Head of caudate nucleus (tissue), 42 donors: Measurements from ENCODE around the gene FBLN1.
"Not testable (repeated sequence)": the region's sequence is repeated elsewhere in the genome, so short reads cannot be mapped to it uniquely, and the experiment has no call there.

Experiments
- DNase-seq, 42 donors: peaks; one replicate each; pipeline versions ENCODE4 v3.0.0 to v3.0.0-alpha.2; 2020 to 2021; ENCODE audit warnings: mixed read lengths in 7 of 42
- intact Hi-C: fragments of 100-400 bp; cut with DNase I; formaldehyde crosslinking; loops from one replicate; pipeline ENCODE4 v1.15.0; 2022

FBLN1 gene

DNA sequence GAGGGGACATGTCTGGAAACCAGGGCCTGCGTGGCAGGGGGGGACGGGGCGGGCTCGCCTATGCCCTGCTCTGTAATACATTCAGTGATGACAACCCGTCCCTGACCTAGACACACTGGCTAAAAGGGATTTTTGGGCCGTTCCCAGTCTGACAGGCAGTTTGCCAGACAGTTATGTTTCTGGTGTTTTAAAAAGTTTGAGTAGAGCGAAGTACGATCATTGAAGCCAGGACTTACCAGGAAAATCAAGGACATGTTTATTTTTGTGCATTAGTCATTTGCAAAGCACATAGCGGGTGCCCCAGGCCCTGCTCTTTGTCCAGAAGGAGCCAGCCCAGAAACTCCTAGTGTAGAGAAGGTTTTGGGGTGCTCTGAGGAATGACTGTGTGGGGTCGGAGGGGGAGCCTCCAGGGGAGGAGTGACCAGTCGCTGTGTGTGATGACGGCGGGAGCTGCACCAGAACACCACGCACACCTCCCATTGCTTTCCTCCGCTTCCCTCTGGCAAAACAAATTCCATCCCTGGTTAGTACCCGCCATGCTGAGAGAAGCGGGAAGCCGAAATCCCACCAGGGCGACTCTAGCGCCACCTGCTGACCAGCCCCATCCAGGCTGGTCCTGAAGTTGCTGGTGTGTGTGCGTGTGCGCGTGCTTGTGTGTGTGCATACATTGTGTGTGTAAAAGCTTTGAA lies 50.8 kb downstream of the FBLN1 start:
- intact Hi-C loops = loop anchor here (5.0 kb wide), 1 partner anchor 281 kb away; no protein-coding TSS in a partner anchor
- DNase-seq = peak; percentile 51 to 92 (median 82)

DNA sequence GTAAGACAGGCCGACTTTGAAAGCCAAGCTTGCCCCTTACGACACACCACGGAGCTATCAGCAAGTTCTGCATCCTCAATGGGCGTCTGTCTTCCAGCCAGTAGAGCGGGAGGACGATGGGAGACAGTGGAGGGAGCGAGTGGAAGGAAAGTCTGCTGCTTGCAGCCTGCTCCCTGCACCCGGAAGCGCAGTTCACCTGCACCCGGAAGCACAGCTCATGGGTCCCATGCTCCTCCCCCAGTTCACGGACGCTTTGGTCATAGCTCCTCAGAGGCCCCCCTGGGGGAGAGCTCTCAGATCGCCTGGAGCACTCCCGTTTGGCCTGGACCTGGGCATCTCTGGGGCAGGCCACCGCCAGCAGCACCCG lies 51.3 kb downstream of the FBLN1 start:
- intact Hi-C loops = loop anchor here (5.0 kb wide), 1 partner anchor 282 kb away; no protein-coding TSS in a partner anchor
- DNase-seq = peak in 1 of 42 donors; percentile 3

DNA sequence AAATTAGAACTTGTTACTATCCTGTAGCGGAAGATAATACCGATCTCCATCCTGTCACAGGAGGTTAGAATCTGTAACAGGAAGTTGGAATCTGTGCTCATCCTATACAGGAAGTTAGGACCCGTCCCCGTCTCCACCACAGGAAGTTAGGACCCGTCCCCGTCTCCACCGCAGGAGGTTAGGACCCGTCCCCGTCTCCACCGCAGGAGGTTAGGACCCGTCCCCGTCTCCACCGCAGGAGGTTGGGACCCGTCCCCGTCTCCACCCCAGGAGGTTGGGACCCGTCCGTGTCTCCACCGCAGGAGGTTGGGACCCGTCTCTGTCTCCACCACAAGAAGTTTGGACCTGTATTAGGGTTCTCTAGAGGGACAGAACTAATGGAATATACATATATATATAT lies 52.2 kb downstream of the FBLN1 start:
- intact Hi-C loops = loop anchor here (5.0 kb wide), 1 partner anchor 283 kb away; no protein-coding TSS in a partner anchor
- DNase-seq = no peak

DNA sequence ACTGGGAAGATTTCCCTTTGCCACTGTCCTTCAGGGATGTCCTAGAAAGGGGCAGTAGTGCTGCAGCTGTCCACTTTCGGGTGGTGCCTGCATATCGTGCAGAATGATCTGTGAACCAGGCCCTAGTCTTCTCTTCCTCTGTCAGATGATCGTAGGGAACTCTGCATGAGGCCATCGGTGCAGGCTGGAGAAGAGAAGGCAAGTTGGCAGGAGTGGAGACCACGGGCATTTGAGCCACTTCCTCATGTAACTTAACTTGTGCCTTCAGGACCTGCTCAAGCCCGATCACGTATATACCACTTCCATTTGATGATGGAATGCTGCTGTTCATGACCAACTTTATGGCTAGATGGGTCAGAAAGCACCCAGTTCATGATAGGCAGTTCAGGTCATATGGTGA lies 55.2 kb downstream of the FBLN1 start:
- intact Hi-C loops, DNase-seq: not testable (repeated sequence)

DNA sequence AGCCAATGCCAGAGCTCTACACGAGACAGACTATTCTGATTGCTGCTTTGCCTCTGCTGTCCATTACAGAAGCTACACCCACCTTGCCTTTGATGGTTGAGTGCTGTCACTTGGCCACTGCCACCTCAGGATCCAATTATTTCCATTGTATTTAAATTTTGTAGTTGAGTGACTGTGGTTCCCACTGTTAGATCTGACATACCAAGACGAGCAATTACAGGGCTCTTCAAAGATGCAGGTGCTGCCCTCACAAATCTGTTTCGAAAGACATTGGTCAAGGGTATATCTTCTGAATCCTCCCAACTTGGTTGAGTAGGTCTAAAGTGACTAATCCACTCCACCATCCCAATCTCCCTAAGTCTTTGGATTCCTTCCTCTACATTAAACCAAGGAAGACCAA lies 57.4 kb downstream of the FBLN1 start:
- intact Hi-C loops, DNase-seq: not testable (repeated sequence)

DNA sequence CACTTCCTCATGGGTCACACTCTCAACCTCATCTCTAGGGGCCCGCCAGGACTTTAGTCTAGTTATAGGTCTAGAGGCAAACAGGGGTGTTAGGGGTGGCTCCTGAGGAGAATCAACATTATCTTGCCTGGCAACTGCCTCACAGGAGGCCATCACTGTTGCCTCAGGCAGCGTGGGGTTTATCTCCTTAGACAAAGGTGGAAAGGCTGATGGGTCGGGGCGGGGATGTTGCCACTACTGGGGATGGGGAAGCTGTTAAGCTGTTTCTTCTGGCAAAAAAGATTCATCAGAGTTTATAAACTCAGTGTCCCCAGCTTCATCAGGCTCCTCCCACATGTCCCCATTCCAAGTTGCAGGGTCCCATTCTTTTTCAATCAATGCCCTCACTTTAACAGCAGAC lies 58.1 kb downstream of the FBLN1 start:
- intact Hi-C loops, DNase-seq: not testable (repeated sequence)

DNA sequence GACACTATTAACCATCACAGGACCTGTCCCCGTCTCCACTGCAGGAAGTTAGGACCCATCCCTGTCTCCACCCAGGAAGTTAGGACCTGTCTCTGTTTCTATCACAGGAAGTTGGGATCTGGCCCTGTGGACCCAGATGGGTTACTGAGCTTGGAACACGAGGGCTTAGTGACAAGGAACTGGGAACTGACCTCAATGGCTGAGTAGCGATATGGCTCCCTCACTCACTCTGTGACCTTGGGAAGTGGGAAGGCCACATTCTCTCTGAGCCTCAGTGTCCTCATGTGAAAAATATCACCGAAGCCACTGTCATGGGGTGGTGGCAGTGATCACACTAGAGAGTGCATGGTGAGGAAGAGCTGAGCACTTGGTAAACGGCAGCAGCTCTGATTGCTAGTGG lies 59.4 kb downstream of the FBLN1 start:
- DNase-seq = no peak
- intact Hi-C loops = no loop called here

DNA sequence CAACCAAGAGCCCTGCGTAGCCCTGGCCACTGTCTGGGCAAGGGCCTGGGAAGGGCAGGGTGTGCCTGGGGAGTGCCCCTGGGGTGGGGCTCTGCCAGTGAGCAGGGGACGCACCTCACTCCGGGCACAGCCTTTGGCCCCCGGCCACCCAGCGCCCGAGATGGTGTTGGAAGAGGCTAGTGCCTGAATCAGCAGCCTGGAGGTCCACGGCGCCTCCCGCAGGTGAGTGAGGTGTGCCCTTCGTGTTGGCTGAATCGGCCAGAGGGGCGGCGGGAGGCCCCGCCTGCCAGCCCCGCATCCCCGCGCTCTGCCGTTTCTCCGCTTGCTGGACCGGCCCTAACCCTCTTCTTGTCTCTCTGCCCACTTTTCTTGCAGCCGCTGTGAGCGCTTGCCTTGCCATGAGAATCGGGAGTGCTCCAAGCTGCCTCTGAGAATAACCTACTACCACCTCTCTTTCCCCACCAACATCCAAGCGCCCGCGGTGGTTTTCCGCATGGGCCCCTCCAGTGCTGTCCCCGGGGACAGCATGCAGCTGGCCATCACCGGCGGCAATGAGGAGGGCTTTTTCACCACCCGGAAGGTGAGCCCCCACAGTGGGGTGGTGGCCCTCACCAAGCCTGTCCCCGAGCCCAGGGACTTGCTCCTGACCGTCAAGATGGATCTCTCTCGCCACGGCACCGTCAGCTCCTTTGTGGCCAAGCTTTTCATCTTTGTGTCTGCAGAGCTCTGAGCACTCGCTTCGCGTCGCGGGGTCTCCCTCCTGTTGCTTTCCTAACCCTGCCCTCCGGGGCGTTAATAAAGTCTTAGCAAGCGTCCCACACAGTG lies 60.1 kb downstream of the FBLN1 start:
- intact Hi-C loops = no loop called here
- no peak for DNase-seq

DNA sequence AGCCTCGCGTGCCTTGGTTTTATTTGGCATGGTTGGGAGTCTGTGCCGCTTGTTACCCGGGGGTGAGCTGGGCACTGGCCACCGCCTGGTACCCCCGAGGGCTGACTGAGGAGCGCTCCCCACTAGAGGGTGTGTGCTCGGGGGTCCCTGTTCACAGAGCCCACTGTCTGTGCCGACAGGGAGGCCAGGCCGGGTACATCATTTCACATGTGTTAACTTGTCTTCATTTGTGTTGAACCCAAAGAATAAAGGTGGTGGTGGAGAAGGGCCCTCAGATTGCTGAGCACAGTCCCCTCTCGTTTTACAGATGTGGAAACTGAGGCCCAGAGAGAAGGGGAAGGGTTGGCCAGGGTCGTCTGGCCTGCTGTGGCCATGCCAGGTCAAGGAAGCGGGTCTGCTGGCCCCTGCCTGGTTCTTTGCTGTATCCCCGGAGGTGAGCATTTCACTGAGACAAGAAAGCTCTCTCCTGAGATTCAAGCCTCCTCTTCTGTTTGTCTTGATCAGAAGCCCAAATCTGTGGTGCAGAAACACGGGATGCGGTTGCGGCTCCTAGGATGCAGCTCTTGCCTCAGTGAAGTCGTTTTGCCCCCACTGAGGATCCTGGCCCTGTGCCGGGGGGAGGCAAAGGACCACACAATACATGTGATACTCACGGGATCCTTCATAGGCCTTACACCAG lies 60.8 kb downstream of the FBLN1 start:
- intact Hi-C loops = no loop called here
- DNase-seq = no peak

DNA sequence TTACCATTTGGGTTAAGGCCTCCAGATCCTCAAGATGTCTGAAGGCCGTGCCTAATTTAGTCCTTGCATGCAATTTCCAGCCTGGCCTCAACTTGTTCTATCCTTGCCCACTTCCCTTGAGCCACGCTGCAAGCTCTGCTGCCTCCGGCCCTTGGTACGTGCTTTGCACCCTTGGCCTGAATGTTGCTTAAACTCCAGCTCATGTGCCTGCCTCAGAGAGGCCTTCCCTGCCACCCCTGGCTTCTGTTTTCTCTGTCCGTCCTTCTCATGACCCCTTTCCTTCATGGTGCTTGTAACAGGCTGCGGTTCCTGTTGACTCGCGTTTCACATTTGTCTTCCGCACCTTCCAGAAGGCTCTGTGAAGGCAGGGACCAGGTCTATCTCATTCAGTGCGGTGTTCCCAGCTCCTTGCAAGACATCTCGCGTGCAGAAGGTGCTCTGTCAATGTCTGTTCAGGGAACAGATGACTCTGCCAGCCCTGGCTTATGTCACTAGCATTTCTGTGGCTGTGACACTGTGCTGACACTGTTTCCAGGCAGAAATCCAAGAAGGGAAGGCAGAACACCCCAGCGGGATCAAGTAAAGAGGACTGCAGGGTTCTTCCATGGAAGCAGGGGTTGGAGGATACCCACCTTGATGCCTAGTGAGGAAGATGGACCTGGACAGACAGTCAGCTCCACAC lies 61.8 kb downstream of the FBLN1 start:
- intact Hi-C loops = no loop called here
- no peak for DNase-seq

DNA sequence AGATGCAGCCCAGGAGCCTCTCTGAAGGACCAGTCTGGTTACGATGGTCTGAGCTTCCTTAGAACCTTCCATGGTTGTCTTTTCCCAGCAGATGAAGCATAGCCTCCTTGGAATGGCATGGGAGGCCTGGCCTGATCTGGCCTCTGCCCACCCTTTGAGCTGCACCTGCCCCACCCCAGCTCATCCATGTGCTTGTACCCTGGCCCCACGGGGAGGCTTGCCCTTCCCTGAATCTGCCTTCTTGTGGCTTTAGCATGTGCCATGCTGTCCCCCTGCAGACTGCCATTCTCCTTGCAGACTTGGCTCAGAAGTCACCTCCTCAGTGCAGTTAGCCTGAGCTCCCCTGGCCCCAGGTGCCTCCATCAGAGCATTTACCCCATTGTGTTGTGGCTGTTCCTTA lies 62.5 kb downstream of the FBLN1 start:
- DNase-seq = no peak
- intact Hi-C loops = no loop called here

DNA sequence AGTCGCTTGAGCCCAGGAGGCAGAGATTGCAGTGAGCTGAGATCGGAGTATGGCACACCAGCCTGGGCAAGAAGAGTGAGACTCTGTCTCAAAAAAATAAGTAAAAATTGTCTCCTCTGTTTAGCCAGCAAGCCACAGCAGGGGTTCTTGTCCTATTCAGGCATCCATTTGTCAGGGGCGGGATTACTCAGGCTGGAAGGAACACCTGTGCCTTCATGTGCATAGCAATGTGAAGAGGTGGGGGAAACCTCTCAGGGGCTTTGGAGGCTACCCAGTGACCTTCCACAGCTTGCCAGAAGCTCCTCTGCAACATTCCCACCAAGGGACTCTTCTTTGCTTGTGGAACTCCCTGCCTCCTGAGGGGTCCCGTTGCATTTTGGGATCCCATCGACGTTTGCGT lies 63.3 kb downstream of the FBLN1 start:
- no peak for DNase-seq
- intact Hi-C loops = no loop called here

DNA sequence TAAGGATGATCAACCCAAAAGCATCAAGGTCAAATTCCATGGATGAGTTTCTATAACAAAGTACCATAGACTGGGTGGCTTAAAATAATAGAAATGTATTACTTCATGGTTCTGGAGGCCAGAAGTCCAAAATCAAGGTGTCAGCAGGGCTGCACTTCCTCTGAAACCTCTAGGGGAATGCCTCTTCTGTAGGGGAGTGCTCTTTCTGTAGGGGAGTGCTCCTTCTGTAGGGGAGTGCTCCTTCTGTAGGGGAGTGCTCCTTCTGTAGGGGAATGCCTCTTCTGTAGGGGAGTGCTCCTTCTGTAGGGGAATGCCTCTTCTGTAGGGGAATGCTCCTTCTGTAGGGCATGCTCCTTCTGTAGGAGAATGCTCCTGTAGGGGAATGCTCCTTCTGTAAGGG lies 65.5 kb downstream of the FBLN1 start:
- no peak for DNase-seq
- intact Hi-C loops = no loop called here

DNA sequence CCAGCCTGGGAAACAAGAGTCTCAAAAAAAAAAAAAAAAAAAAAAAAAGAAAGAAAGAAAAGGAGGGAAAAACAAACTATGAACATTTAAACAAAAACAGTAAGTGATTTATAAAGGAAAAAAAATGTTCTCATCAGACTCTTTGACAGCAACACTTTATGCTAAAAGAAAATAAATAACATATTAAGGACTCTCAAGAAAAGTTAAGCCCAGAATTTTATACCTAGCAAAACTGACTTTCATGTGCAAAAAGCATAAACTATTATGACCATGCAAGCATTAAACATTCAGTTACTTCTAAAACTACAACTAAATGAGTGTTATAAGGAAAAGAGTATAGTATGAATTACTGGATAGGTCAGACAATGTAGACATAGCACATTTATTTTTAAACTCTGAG lies 68.4 kb downstream of the FBLN1 start:
- DNase-seq = no peak
- intact Hi-C loops = no loop called here

DNA sequence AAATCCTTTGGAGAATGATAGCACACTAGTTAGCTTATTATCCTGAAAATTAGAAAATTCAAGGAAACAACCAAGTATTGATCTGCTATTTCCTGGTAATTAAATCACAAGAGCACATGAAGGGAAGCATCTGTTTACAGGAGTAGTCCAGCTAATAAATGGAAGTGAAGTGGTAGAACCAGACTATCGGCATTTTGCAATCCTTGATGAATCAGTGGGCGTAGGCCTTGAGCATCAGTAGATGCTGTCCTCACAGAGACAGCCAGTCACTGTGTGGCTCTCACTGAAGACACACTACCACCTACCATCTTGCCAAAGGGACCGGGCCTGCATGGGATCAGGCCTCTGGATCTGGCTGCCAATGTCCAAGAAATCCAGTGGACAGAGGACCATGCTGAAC lies 69.8 kb downstream of the FBLN1 start:
- intact Hi-C loops = no loop called here
- DNase-seq = no peak

DNA sequence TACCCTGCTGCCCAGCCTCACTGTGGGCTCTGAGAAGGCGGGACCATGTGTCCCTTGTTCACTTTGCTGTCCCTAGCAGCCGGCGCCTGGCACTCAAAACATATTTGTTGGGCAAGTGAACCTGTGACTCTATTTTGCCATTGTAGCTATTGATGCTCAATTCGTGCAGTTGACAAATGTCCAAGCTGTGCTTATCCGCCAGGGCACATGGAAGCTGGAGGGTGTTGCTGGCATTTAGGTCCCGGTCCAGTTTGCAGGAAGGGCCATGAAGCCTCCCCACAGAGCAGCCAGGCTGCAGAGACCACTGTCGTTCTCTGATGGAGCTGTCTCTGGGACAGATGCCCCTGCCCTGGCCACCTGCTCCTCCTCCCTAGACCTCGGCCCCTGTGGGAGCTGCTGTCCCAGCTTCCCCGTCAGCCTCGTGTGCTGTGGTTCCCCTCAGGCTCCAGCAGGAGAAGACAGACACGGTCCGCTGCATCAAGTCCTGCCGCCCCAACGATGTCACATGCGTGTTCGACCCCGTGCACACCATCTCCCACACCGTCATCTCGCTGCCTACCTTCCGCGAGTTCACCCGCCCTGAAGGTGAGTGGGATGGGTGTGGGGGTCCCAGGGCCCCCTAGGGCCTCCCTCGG lies 71.5 kb downstream of the FBLN1 start:
- intact Hi-C loops = no loop called here
- DNase-seq = no peak

DNA sequence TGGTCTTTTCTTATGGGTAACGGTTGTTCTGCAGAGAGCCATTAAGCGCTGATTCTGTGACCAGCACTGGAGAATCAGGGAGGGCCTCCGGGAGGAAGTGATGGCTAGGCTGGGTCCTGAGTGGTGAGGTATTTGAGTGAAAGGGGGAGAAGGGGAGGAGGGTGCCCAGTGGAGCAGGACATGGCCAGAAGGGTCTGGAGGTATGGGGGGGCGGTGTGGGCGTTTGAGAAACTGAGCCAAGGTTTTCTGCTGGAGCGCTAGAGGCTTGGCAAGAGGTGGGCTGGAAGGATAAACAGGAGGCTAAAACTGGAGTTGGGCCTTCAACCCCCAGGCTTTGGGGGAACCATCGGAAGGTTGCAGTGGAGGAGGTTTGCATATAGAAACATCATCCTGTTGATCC lies 72.5 kb downstream of the FBLN1 start:
- DNase-seq = no peak
- intact Hi-C loops = no loop called here

DNA sequence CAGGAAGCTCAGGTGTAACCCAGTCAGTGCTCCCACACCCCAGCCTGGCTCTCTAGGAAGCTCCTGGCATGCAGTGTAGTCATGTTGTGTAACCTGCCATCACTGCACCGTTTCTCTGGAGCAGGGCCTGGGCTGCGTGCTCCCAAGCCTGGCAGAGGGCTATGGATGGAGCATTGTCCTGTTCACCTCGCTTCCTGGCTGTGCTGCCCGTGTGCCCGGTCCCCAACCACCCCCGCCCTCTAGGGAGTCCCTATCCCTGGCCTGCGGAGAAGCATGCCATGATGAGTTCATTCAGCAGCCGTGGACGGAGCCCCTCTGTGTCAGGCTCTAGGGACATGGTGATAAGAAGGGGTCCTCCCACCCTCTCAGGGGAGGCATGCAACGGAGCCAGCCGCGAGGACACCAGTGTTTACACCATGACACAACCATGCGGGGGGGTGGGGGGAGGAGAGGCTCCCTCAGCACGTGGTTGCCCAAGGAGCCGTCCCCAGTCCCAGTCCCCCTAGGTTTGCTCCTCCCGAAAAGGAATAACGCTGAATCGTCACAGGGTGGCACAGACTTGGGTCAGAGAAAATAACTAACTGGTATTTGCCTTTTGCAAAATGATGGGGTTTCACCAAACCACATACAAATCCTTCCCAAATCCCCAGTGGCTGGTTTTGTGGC lies 73.1 kb downstream of the FBLN1 start:
- intact Hi-C loops = no loop called here
- no peak for DNase-seq

DNA sequence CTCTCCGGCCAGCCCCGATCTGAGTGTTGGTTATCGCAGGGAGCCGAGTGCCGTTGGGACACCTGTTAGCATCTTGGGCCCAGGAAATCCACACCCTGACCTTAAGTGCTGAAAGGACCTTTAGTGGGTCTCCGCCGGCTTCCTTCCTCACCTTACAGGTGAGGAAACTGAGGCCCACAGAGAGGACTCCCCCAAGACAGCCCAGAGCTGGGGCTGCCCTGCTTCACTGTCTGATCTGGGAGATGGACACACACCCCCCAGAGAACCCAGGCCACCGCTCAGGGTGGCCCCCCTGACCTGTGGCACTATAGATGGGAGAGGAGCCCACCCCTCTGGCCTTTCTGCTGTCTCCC lies 73.6 kb downstream of the FBLN1 start:
- no peak for DNase-seq
- intact Hi-C loops = no loop called here
